Nephron progenitor cell (in vitro differentiated cells): ENCODE data around the gene DLX2.

ENCODE experiments used
- DNase-seq: peaks from one replicate; pipeline ENCODE4 v3.0.0; 2021
- H3K27ac Mint-ChIP-seq: 2 replicates; pipeline ENCODE4 v1.8.0; 2021; ENCODE audit warnings: mild to moderate bottlenecking, moderate library complexity, mixed read lengths
- H3K27me3 Mint-ChIP-seq: 2 replicates; pipeline ENCODE4 v1.8.0; 2021; ENCODE audit warnings: mild to moderate bottlenecking, low read depth, mixed read lengths; ENCODE audit not compliant: poor library complexity
- H3K36me3 Mint-ChIP-seq: 2 replicates; pipeline ENCODE4 v1.8.0; 2021; ENCODE audit warnings: low read depth, mixed read lengths
- H3K4me1 Mint-ChIP-seq: 2 replicates; pipeline ENCODE4 v1.8.0; 2021; ENCODE audit warnings: mixed read lengths
- H3K4me3 Mint-ChIP-seq: 2 replicates; pipeline ENCODE4 v1.8.0; 2021; ENCODE audit warnings: mild to moderate bottlenecking, moderate library complexity, mixed read lengths
- H3K9me3 Mint-ChIP-seq: 2 replicates; pipeline ENCODE4 v1.8.0; 2021; ENCODE audit warnings: mild to moderate bottlenecking, moderate library complexity, mixed read lengths
- TF ChIP-seq, protein P1 (sequence below): fragments of 200-600 bp; sonication (generic); IDR thresholded peaks from 2 replicates; pipeline ENCODE4 v1.5.0; 2021; ENCODE audit warnings: antibody characterized with exemption

DLX2 gene

DNA sequence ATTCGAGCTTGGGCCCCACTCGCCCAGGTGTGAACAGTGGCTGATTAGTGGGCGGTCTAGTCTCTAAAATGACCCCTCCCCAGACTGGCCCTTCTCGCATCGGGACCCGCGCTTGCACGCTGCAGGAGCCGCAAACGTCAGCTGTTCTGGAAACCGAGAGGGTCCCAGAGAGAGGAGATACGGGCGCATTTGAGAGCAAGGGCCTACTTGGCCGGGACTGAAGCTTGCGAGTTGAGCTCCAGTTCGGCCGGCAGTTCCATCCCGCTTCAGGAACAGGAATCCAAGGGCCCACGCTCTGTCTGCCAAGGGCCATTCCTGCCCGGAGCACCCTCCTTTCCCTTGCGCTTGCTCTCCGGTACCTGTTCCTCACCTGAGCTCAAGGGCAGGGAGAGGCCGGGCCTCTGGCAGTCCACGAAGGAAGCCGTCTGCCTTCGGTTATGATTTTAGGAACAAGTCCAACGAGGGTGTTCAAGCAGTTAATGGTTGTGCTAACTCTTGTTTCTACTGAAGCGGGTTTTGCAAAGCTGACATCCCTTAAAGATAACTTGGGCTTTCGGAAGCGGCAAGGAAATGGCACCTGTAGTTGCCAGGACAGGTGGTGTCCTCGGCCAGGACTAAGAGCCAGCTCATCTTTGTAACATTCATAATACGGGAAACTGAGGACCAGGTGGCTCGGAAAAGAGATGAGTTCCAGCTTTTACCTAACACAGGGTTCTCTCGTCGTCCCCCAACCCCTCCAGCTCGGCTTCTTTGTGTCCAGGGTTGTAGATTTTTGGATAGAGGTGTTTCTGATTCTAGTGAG lies 21.3 kb downstream of the DLX2 start:
- no peak overlapping the region for H3K4me3 Mint-ChIP-seq
- H3K9me3 Mint-ChIP-seq = no peaks in the 10 kb centered on the region
- TF ChIP-seq, protein P1, sequence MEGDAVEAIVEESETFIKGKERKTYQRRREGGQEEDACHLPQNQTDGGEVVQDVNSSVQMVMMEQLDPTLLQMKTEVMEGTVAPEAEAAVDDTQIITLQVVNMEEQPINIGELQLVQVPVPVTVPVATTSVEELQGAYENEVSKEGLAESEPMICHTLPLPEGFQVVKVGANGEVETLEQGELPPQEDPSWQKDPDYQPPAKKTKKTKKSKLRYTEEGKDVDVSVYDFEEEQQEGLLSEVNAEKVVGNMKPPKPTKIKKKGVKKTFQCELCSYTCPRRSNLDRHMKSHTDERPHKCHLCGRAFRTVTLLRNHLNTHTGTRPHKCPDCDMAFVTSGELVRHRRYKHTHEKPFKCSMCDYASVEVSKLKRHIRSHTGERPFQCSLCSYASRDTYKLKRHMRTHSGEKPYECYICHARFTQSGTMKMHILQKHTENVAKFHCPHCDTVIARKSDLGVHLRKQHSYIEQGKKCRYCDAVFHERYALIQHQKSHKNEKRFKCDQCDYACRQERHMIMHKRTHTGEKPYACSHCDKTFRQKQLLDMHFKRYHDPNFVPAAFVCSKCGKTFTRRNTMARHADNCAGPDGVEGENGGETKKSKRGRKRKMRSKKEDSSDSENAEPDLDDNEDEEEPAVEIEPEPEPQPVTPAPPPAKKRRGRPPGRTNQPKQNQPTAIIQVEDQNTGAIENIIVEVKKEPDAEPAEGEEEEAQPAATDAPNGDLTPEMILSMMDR = no peak
- peaks cover 27% of the 10 kb centered on the region for H3K4me1 Mint-ChIP-seq
- peak; percentile 41 for DNase-seq
- H3K27ac Mint-ChIP-seq = no peak overlapping the region
- no peaks in the 10 kb centered on the region for H3K36me3 Mint-ChIP-seq
- peaks cover 100% of the 10 kb centered on the region for H3K27me3 Mint-ChIP-seq

DNA sequence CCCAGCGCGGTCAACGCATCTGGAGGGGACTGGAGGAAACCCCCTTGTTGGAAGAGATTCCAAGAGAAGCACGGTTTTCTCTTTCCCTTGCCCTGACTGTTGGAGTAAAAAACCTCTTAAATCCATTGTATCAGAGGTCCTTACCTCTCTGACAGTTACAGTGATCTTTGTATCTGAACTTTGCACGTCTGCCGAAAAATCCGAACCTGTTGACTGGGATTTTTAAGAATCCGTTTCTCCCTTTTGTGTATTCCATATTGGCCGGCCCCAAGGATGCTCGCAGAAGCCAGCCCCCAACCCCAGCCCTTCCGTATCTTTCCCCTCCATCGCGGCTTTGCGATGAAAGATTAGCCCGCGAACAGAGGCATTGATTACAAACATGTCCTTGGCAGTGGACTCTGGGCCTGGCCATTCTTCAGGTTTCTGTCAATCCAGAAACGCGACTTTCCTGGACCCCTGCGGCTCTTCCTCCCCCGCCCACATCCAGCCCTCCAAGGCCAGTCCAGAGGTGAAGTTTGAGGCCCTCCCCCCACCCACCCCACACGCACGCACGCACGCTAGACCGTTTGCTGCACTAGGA lies 22.0 kb downstream of the DLX2 start:
- no peak overlapping the region for H3K4me3 Mint-ChIP-seq
- DNase-seq = no peak
- H3K27ac Mint-ChIP-seq = no peak overlapping the region
- peaks cover 100% of the 10 kb centered on the region for H3K27me3 Mint-ChIP-seq
- TF ChIP-seq, protein P1 = no peak
- no peaks in the 10 kb centered on the region for H3K9me3 Mint-ChIP-seq
- H3K36me3 Mint-ChIP-seq = no peaks in the 10 kb centered on the region
- H3K4me1 Mint-ChIP-seq = peaks cover 24% of the 10 kb centered on the region

DNA sequence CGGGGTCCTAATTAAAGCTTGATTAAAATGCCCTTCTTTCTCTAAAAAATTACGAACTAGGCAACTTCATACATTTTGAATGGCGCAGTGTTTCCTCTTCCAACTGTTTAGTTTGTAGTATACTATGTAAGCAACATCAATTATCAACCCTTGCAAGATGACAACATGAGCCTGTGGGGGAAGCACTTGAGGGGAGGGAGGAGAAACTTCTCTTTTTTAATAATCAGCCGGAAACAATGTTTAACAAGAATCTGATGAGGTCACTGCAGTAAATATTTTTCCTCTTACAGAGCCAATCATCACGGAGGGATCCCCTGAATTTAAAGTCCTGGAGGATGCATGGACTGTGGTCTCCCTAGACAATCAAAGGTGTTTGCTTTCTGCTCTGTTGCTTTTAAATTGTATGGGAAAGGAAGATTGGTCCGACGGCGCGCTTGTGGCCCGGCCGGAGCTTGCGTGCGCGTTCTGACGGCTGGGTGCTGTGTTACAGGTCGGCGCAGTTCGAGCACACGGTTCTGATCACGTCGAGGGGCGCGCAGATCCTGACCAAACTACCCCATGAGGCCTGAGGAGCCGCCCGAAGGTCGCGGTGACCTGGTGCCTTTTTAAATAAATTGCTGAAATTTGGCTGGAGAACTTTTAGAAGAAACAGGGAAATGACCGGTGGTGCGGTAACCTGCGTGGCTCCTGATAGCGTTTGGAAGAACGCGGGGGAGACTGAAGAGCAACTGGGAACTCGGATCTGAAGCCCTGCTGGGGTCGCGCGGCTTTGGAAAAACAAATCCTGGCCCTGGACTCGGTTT lies 22.7 kb downstream of the DLX2 start:
- Mint-ChIP-seq H3K27ac (no peak overlapping the region), H3K4me1 (peaks cover 19% of the 10 kb centered on the region), H3K27me3 (peaks cover 100% of the 10 kb centered on the region), H3K9me3 (no peaks in the 10 kb centered on the region), H3K36me3 (no peaks in the 10 kb centered on the region), H3K4me3 (no peak overlapping the region)
- TF ChIP-seq, protein P1 = no peak
- DNase-seq = no peak

DNA sequence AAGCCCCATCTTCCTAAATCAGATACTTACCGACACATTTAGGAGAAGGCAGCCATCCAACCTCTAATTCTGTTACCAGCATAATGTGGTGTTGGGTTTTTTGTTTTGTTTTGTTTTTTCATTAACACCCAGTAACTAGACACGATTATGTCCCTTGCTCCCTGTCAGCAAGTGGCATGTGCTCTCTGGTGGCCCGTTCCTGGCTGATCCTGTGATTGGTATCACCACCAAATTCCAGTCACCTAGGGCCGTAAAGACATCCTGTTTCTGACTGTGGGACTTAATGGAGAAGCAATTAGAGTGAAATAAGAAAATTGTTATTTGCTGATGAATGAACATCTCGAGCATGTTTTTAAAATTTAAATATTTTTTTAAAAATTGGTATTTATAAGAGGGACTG lies 23.3 kb downstream of the DLX2 start:
- no peak overlapping the region for H3K27ac Mint-ChIP-seq
- H3K27me3 Mint-ChIP-seq = peaks cover 97% of the 10 kb centered on the region
- no peak overlapping the region for H3K4me3 Mint-ChIP-seq
- TF ChIP-seq, protein P1 = no peak
- no peaks in the 10 kb centered on the region for H3K36me3 Mint-ChIP-seq
- no peak for DNase-seq
- no peaks in the 10 kb centered on the region for H3K9me3 Mint-ChIP-seq
- peaks cover 17% of the 10 kb centered on the region for H3K4me1 Mint-ChIP-seq

DNA sequence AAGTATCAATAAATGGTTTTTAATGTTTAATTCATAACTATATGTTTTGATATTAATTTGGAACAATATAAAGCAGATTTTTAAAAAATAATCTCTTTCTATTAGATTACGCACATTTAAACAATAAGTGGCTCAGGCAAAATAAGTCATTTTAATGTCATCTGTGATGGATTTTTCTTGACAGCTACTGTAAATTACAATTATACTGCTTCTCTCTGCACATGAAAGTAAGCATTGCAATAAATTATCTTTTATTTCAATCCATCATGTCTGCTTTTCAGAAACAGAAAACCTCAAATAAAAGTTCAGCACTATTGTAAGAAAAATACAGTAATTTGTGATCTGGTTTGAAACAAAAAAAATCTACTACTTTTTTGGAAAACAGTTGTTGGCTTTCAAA lies 28.4 kb downstream of the DLX2 start:
- no peak overlapping the region for H3K4me3 Mint-ChIP-seq
- TF ChIP-seq, protein P1 = no peak
- H3K27me3 Mint-ChIP-seq = peaks cover 52% of the 10 kb centered on the region
- H3K9me3 Mint-ChIP-seq = no peaks in the 10 kb centered on the region
- H3K4me1 Mint-ChIP-seq = peaks cover 15% of the 10 kb centered on the region
- no peaks in the 10 kb centered on the region for H3K36me3 Mint-ChIP-seq
- H3K27ac Mint-ChIP-seq = no peak overlapping the region
- no peak for DNase-seq
